ENCODE data around the gene LMLN.

GRCh38 chr3:198092276-198092675 is 132.3 kb downstream of the LMLN start:
- no peak for TF ChIP-seq EZH2phosphoT487 (IDR thresholded peaks at IDR 0.05; ENCODE audit: low read depth)
- TF ChIP-seq CTCF (IDR thresholded peaks at IDR 0.05; ENCODE audit: low read depth, low read length) = no peak

Data from OCI-LY3 (cell line).